Measurements from ENCODE around the gene TMEM43.

DNA sequence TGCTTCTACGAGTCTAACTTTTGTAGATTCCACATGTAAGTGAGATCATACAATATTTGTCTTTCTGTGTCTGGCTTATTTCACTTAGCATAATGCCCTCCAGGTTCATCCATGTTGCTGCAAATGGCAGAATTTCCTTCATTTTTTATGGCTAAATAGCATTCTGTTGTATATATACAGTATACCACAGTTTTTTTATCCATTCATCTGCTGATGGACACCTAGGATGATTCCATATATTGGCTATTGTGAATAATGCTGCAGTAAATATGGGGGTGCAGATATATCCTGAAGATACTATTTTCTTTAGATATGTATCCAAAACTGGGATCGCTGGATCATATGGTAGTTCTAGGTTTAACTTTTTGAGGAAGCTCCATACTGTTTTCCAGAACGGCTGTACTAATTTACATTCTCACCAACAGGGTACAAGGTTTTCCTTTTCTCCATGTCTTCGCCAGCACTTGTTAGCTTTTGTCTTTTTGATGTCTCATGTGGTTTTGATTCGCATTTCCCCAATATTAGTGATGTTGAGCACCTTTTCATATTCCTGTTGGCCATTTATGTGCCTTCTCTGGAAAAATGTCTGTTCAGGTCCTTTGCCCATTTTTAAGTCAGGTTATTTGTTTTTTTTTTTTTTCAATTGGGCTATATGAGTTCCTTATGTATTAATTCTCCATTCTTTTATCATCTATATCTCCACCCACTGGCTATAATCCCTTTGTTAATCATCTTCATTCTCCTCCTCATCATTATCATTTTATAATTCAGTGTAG is 27.0 kb upstream of the TMEM43 start:
- TF ChIP-seq POLR2A (IDR thresholded peaks at IDR 0.05; ENCODE audit: low read depth, low read length) (no peak), PAX5 (IDR thresholded peaks at IDR 0.05; ENCODE audit: insufficient read depth, low read length, severe bottlenecking) (no peak), POLR2AphosphoS5 (IDR thresholded peaks at IDR 0.05; ENCODE audit: low read depth, low read length) (no peak), TAF1 (IDR thresholded peaks at IDR 0.05; ENCODE audit: low read depth, low read length) (no peak), SPI1 (IDR thresholded peaks at IDR 0.05; ENCODE audit: low read depth, low read length) (no peak), POU2F2 (IDR thresholded peaks at IDR 0.05; ENCODE audit: low read depth, low read length) (no peak)
